SK-N-SH treated with all-trans-retinoic acid at 6 μM for 48 hours (cell line): Measurements from ENCODE around the gene MCU.

Experiments
- ARNTL ChIP-seq: fragments of 450-650 bp; formaldehyde crosslinking; IDR thresholded peaks from 2 replicates; pipeline ENCODE4 v1.5.0; 2020; ENCODE audit warnings: low read depth, mild to moderate bottlenecking, moderate library complexity, borderline replicate concordance
- CREB5 ChIP-seq: fragments of 250-450 bp; sonication (Bioruptor Pico); IDR thresholded peaks from 2 replicates; pipeline ENCODE4 v1.5.1; 2020; ENCODE audit warnings: low read depth, mild to moderate bottlenecking, moderate library complexity
- CSDC2 ChIP-seq: fragments of 250-450 bp; sonication (Bioruptor Pico); IDR thresholded peaks from 2 replicates; pipeline ENCODE4 v1.5.0; 2020; ENCODE audit warnings: mild to moderate bottlenecking, moderate library complexity
- CSRNP3 ChIP-seq: fragments of 250-450 bp; sonication (Bioruptor Pico); IDR thresholded peaks from 2 replicates; pipeline ENCODE4 v1.5.1; 2021; ENCODE audit warnings: mild to moderate bottlenecking, moderate library complexity
- ESRRG ChIP-seq: fragments of 250-450 bp; sonication (Bioruptor Pico); IDR thresholded peaks from 2 replicates; pipeline ENCODE4 v1.6.1; 2021; ENCODE audit warnings: mild to moderate bottlenecking
- ISL1 ChIP-seq: fragments of 250-450 bp; sonication (Bioruptor Pico); IDR thresholded peaks from 2 replicates; pipeline ENCODE4 v2.1.2; 2022; ENCODE audit warnings: mild to moderate bottlenecking, moderate library complexity
- PATZ1 ChIP-seq: fragments of 250-450 bp; sonication (Bioruptor Pico); IDR thresholded peaks from 2 replicates; pipeline ENCODE4 v1.8.0; 2020; ENCODE audit warnings: mild to moderate bottlenecking, moderate library complexity, borderline replicate concordance
- SNAI2 ChIP-seq: fragments of 250-450 bp; sonication (Bioruptor Pico); IDR thresholded peaks from 2 replicates; pipeline ENCODE4 v1.5.0; 2020; ENCODE audit warnings: mild to moderate bottlenecking, moderate library complexity
- ZFP3 ChIP-seq: fragments of 250-450 bp; sonication (Bioruptor Pico); IDR thresholded peaks from 2 replicates; pipeline ENCODE4 v1.5.0; 2020; ENCODE audit warnings: mild to moderate bottlenecking, moderate library complexity
- ZNF565 ChIP-seq: fragments of 450-650 bp; formaldehyde crosslinking; conservative IDR thresholded peaks from 2 replicates; pipeline ENCODE4 v1.5.0; 2020; ENCODE audit warnings: low read depth, mild to moderate bottlenecking, moderate library complexity

- no peak for TF ChIP-seq CSDC2 (CRISPR knock-in tag)
- TF ChIP-seq ESRRG, result no peak
- TF ChIP-seq ZNF565 (CRISPR knock-in tag), result no peak
- TF ChIP-seq CREB5 (CRISPR knock-in tag), result no peak
- no peak for TF ChIP-seq PATZ1 (CRISPR knock-in tag)
- no peak for TF ChIP-seq ARNTL (CRISPR knock-in tag)
- TF ChIP-seq SNAI2, result no peak
- TF ChIP-seq CSRNP3 (CRISPR knock-in tag), result no peak
- TF ChIP-seq ISL1, result no peak
- TF ChIP-seq ZFP3 (CRISPR knock-in tag), result no peak
Measured at GRCh38 chr10:72906446-72906845, 214.5 kb downstream of the MCU start.
